Epithelial cell of proximal tubule (primary cell): ENCODE measurements around the gene BHLHA15. TPM values are rescaled to one million over a fixed set of nuclear protein-coding genes. Genes with fewer than 3 reads are reported as not detected.

ENCODE experiments used
- DNase-seq: peaks from one replicate; pipeline ENCODE4 v3.0.0-alpha.2; 2011; ENCODE audit warnings: low read depth
- H3K4me3 ChIP-seq: 2 replicates; pipeline ENCODE4 v1.5.1; 2011; ENCODE audit warnings: low read depth, mild to moderate bottlenecking, low read length
- total RNA-seq: library from RNA; depleted of rRNA; stranded (reverse); fragments of >200 nt; gene quantifications from 2 replicates; pipeline ENCODE4 v1.2.3, GENCODE V29; 2015
- TF ChIP-seq, protein P1 (sequence below): conservative IDR thresholded peaks from 2 replicates; pipeline ENCODE4 v1.5.1; 2012; ENCODE audit warnings: low read depth, mild to moderate bottlenecking, low read length

Gene BHLHA15
- total RNA-seq, 1 donor from 2014 or later, result 1.8 TPM

DNA sequence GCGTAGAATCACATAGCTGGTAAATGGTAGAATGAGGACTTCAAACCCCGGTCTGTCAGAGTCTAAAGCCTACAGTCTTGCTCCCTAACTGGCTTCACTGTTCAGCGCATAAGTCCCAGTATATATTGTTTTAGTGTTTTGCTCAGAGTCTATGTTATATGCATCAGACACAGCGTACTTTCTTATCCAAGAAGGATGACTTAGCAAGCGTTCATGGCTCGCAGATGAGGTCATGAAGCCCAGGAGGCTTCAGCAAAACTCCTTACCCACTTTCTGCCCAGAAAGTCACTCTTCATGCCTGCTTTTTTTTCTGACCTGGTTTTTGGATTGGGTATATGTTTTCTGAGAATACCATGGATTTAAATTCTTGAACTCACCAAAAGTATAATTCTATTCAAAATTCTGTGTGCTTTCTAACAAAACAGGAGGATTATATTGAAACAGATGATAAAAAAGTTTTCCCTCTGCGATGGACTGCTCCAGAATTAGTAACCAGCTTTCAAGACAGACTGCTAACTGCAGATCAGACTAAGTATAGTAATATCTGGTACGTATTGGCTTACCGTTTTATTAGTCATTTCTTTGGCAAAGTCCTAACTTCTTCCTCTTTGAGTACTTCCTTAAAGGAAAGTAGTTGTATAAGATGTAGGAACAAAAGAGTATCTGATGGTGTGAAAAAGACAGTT is 24.6 kb upstream of the BHLHA15 start:
- no peak for DNase-seq
- TF ChIP-seq, protein P1, sequence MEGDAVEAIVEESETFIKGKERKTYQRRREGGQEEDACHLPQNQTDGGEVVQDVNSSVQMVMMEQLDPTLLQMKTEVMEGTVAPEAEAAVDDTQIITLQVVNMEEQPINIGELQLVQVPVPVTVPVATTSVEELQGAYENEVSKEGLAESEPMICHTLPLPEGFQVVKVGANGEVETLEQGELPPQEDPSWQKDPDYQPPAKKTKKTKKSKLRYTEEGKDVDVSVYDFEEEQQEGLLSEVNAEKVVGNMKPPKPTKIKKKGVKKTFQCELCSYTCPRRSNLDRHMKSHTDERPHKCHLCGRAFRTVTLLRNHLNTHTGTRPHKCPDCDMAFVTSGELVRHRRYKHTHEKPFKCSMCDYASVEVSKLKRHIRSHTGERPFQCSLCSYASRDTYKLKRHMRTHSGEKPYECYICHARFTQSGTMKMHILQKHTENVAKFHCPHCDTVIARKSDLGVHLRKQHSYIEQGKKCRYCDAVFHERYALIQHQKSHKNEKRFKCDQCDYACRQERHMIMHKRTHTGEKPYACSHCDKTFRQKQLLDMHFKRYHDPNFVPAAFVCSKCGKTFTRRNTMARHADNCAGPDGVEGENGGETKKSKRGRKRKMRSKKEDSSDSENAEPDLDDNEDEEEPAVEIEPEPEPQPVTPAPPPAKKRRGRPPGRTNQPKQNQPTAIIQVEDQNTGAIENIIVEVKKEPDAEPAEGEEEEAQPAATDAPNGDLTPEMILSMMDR, result no peak
- H3K4me3 ChIP-seq, result no peak overlapping the region

DNA sequence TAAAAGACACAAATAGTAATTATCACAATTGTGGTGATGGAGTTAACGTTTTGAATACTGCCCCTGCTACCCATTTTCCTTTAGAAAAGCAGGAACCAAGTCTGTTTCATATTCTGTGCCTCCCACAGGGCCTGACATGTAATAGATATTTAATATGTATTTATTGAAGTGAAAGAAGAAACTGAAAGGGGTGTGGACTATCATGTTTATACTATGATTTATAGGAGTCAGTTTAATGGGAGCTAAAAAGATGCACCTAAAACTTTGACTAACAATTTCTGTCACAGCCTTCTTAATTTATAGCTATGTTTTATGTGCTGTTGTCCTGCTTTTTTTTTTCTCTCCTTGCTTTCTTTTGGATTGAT is 24.1 kb upstream of the BHLHA15 start:
- no peak overlapping the region for H3K4me3 ChIP-seq
- DNase-seq, result no peak
- TF ChIP-seq, protein P1, result no peak

DNA sequence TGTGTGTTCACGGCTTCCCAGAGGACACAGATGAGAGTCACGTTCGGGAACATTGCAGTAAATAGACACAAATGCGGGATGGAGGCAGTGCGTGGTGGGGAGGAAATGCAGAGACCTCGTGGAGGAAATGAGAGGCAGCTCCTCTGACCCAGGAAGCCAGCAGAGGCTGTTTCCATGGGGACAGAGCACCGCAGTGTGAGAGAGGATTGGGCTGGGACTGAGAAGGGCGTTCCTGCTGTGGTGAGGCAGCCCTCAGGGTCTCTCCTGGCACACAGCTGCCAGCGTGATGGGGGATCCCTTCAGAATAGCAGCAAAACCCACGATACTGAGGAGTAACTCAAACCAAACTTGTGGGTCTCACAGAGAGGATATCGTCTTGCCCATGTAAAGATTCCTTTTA is 21.7 kb upstream of the BHLHA15 start:
- no peak for DNase-seq

DNA sequence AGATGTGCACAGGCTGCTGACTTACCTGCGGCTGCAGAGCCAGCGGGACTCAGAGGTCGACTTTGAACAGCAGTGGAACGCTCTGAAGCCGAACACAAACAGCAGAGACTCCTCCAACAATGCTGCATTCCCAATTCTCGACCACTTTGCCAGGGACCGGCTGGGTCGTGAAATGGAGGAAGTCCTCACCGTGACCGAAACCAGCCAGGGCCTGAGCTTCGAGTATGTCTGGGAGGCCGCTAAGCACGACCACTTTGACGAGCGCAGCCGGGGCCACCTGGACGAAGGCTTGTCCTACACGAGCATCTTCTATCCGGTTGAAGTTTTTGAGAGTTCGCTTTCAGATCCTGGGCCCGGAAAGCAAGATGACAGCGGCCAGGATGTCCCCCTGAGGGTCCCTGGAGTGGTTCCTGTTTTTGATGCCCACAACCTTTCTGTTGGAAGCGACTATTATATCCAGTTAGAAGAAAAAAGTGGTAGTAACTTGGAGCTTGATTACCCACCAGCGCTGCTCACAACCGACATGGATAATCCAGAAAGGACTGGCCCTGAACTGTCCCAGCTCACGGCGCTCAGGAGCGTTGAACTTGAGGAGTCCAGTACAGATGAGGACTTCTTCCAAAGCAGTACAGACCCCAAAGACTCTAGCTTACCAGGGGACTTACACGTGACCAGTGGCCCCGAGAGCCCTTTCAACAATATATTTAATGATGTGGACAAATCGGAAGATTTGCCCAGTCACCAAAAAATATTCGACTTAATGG is 19.4 kb upstream of the BHLHA15 start:
- TF ChIP-seq, protein P1, result no peak

More for the DNA sequence above, 21.7 kb upstream of the BHLHA15 start:
- TF ChIP-seq, protein P1, result no peak
- H3K4me3 ChIP-seq, result no peak overlapping the region

GRCh38 chr7:98192781-98193457 is 18.3 kb upstream of the BHLHA15 start:
- H3K4me3 ChIP-seq, result no peak overlapping the region
- TF ChIP-seq, protein P1, result no peak
- no peak for DNase-seq

More for the DNA sequence above, 19.4 kb upstream of the BHLHA15 start:
- no peak overlapping the region for H3K4me3 ChIP-seq
- DNase-seq, result no peak

DNA sequence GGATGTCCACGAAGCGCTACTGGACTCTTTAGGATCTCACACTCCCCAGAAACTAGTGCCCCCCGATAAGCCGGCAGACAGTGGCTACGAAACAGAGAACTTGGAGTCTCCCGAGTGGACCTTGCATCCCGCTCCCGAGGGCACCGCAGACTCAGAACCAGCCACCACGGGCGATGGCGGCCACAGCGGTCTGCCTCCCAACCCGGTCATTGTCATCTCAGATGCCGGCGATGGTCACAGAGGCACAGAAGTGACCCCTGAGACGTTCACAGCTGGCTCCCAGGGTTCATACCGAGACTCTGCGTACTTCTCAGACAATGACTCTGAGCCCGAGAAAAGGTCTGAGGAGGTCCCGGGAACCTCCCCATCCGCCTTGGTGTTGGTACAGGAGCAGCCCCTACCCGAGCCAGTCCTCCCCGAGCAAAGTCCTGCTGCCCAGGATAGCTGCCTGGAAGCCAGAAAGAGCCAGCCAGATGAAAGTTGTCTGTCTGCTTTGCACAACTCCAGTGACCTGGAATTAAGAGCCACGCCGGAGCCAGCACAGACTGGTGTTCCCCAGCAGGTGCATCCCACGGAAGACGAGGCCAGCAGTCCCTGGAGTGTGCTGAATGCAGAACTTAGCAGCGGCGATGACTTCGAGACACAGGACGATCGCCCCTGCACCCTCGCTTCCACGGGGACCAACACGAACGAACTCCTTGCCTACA is 17.6 kb upstream of the BHLHA15 start:
- TF ChIP-seq, protein P1, result no peak
- no peak for DNase-seq
- H3K4me3 ChIP-seq, result no peak overlapping the region
